Measurements from ENCODE around the gene ZNF337.

DNA sequence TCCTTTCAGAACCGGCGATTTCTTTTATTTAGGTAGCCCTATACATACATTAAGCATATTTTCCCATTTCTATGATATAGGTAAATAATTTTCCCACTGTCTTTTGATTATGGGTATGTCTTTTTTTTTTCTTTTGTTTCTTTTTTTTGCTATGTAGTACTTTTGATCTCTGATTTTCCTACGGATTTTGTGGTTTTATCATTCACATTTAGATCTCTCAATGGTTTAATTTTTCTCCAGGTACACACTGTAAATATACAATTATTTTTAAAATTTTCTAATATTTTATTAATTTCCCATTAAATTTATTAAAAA is 436 bp upstream of the ZNF337 start:
- TF ChIP-seq EZH2 (IDR thresholded peaks at IDR 0.05) (no peak), SP1 (IDR thresholded peaks at IDR 0.05; ENCODE audit: low read depth) (no peak), JUND (IDR thresholded peaks at IDR 0.05) (no peak), EGR1 (IDR thresholded peaks at IDR 0.05; ENCODE audit: low read depth) (no peak), ELF1 (IDR thresholded peaks at IDR 0.05; ENCODE audit: borderline replicate concordance, low read depth) (no peak)
- TF ChIP-seq, protein P1, sequence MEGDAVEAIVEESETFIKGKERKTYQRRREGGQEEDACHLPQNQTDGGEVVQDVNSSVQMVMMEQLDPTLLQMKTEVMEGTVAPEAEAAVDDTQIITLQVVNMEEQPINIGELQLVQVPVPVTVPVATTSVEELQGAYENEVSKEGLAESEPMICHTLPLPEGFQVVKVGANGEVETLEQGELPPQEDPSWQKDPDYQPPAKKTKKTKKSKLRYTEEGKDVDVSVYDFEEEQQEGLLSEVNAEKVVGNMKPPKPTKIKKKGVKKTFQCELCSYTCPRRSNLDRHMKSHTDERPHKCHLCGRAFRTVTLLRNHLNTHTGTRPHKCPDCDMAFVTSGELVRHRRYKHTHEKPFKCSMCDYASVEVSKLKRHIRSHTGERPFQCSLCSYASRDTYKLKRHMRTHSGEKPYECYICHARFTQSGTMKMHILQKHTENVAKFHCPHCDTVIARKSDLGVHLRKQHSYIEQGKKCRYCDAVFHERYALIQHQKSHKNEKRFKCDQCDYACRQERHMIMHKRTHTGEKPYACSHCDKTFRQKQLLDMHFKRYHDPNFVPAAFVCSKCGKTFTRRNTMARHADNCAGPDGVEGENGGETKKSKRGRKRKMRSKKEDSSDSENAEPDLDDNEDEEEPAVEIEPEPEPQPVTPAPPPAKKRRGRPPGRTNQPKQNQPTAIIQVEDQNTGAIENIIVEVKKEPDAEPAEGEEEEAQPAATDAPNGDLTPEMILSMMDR (IDR thresholded peaks at IDR 0.05 in 2 of 3, conservative IDR thresholded peaks at IDR 0.05 in 1 of 3; ENCODE audit: borderline replicate concordance in 1 of 3, insufficient read depth in 1 of 3, low read depth in 2 of 3, low read length in 2 of 3), result no peak
- TF ChIP-seq, protein P2, sequence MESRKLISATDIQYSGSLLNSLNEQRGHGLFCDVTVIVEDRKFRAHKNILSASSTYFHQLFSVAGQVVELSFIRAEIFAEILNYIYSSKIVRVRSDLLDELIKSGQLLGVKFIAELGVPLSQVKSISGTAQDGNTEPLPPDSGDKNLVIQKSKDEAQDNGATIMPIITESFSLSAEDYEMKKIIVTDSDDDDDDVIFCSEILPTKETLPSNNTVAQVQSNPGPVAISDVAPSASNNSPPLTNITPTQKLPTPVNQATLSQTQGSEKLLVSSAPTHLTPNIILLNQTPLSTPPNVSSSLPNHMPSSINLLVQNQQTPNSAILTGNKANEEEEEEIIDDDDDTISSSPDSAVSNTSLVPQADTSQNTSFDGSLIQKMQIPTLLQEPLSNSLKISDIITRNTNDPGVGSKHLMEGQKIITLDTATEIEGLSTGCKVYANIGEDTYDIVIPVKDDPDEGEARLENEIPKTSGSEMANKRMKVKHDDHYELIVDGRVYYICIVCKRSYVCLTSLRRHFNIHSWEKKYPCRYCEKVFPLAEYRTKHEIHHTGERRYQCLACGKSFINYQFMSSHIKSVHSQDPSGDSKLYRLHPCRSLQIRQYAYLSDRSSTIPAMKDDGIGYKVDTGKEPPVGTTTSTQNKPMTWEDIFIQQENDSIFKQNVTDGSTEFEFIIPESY (IDR thresholded peaks at IDR 0.05; ENCODE audit: extremely low read depth, insufficient replicate concordance, low read length), result no peak
- TF ChIP-seq, protein P3, sequence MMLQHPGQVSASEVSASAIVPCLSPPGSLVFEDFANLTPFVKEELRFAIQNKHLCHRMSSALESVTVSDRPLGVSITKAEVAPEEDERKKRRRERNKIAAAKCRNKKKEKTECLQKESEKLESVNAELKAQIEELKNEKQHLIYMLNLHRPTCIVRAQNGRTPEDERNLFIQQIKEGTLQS (IDR thresholded peaks at IDR 0.05), result no peak
